NOMO-1 (cell line): ENCODE data around the gene TLCD5.
A peak's percentile ranks its signal among the peaks of the same experiment; 100 is the strongest.

Experiments used
- DNase-seq, 2 experiments: peaks; one replicate each; lab custom pipeline; 2025; ENCODE audit not compliant: unreplicated experiment in 2 of 2; lab: John Stamatoyannopoulos, UW

TLCD5 gene

GRCh38 chr11:120306519-120307242 is 18.4 kb upstream of the TLCD5 start:
- no peak for DNase-seq

GRCh38 chr11:120307476-120307875 is 17.6 kb upstream of the TLCD5 start:
- no peak for DNase-seq

- no peak for DNase-seq
These were observed 17.0 kb upstream of the TLCD5 start for GRCh38 chr11:120308081-120308480.

- DNase-seq, result no peak
These were observed 14.2 kb upstream of the TLCD5 start for GRCh38 chr11:120310870-120311269.

GRCh38 chr11:120314861-120315260 is 10.2 kb upstream of the TLCD5 start:
- no peak for DNase-seq

- no peak for DNase-seq
These were observed 8.0 kb upstream of the TLCD5 start for GRCh38 chr11:120316880-120317688.

GRCh38 chr11:120317689-120318480 is 7.2 kb upstream of the TLCD5 start:
- no peak for DNase-seq

GRCh38 chr11:120318906-120319305 is 6.2 kb upstream of the TLCD5 start:
- no peak for DNase-seq

GRCh38 chr11:120326228-120326627 is 1.1 kb downstream of the TLCD5 start:
- DNase-seq, result no peak

GRCh38 chr11:120326845-120327281 is 1.8 kb downstream of the TLCD5 start:
- DNase-seq, result no peak

GRCh38 chr11:120327311-120327710 is 2.2 kb downstream of the TLCD5 start:
- no peak for DNase-seq

GRCh38 chr11:120329556-120329955 is 4.5 kb downstream of the TLCD5 start:
- no peak for DNase-seq

- no peak for DNase-seq
These were observed 4.9 kb downstream of the TLCD5 start for GRCh38 chr11:120330045-120330444.

GRCh38 chr11:120331301-120331996 is 6.3 kb downstream of the TLCD5 start:
- DNase-seq, result no peak

GRCh38 chr11:120332822-120333716 is 8.0 kb downstream of the TLCD5 start:
- DNase-seq, result no peak

- DNase-seq, result no peak
These were observed 8.7 kb downstream of the TLCD5 start for GRCh38 chr11:120333801-120334200.

- no peak for DNase-seq
These were observed 9.2 kb downstream of the TLCD5 start for GRCh38 chr11:120334332-120334731.

GRCh38 chr11:120334894-120335462 is 9.9 kb downstream of the TLCD5 start:
- peak; percentile 20 to 72 for DNase-seq

- DNase-seq, result no peak
These were observed 10.4 kb downstream of the TLCD5 start for GRCh38 chr11:120335556-120335907.
